Ovary (tissue), 3 donors: ENCODE measurements around the gene KAT6B.

Experiments
- CTCF ChIP-seq, 3 donors: fragments of 450-650 bp in 2 of 3; fragments of 200-600 bp in 1 of 3; IDR thresholded peaks; one replicate each; pipeline versions ENCODE4 v1.5.1 to v1.8.0; 2016 to 2022; ENCODE audit warnings: antibody characterized with exemption in 3 of 3, mild to moderate bottlenecking in 1 of 3
- EP300 ChIP-seq: sonication (generic); formaldehyde crosslinking; IDR thresholded peaks from one replicate; pipeline ENCODE4 v1.6.1; 2017; ENCODE audit warnings: antibody characterized with exemption
- POLR2A ChIP-seq: fragments of 450-650 bp; IDR thresholded peaks from one replicate; pipeline ENCODE4 v1.6.1; 2017; ENCODE audit warnings: antibody characterized with exemption, mild to moderate bottlenecking, moderate library complexity
- donor health status: DM: no; HTN: no; CAD: no.

- no peak for TF ChIP-seq CTCF (IDR thresholded peaks at IDR 0.05)
- no peak for TF ChIP-seq EP300
- TF ChIP-seq POLR2A, result no peak
Measured at GRCh38 chr10:74910241-74910975, 84.0 kb downstream of the KAT6B start.
